Measurements from ENCODE around the gene PLK1. TPM values are rescaled to one million over a fixed set of nuclear protein-coding genes. Genes with fewer than 3 reads are reported as not detected.

PLK1 gene
- total and polyA plus RNA-seq, 3 donors from 2014 or later = 26.3 to 94.7 (median 44.5) TPM

DNA sequence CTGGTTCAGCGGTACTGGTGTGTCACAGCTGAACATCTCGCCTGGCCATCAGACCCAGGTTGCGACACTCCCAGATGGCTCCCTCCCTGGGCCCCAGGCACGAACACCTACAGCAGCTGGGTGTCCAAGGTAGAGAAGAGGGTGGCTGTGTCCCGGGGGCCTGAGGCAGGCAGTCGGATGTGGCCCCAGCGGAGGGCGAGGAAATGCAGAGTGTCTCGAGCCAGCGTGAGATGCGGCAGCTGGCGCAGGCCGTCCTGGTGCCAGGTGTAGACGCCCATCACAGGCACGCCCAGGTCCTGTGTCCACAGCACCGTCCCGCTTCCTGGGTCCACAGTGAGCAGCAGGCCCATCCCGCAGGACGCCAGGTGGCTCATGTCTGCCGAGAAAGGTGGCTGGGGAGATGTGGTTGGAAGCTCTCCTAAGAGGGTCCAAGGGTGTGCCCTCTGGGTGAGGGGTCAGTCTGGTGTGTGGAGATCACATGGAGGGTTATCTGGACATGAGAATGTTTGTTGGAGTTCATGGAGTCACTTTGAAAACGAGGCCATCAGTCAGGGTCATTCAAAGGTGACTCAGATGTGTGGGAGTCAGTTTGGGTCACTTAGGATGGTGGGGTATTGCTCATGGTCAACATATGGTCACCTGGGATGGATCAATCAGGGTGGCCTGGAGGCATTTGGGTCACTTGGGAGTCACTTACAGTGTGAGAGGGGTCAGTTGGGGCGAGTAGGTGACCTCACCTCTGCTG is 26.3 kb downstream of the PLK1 start:
- intact Hi-C loops (cut with DNase I; ENCODE audit: low total_unique reads) = no loop called here
- Histone ChIP-seq H3K36me3 (ENCODE audit: low read depth, missing control alignments) (no peaks in the 10 kb centered on the region), H3K27ac (no peak overlapping the region), H3K4me1 (no peaks in the 10 kb centered on the region), H3K27me3 (no peaks in the 10 kb centered on the region), H3K9me3 (no peaks in the 10 kb centered on the region), H3K4me3 (no peak overlapping the region)
- WGBS, 2 donors = 82 to 91% methylated on average over 11 to 22 of the region's 22 CpGs
- DNase-seq = no peak
- TF ChIP-seq, protein P1, sequence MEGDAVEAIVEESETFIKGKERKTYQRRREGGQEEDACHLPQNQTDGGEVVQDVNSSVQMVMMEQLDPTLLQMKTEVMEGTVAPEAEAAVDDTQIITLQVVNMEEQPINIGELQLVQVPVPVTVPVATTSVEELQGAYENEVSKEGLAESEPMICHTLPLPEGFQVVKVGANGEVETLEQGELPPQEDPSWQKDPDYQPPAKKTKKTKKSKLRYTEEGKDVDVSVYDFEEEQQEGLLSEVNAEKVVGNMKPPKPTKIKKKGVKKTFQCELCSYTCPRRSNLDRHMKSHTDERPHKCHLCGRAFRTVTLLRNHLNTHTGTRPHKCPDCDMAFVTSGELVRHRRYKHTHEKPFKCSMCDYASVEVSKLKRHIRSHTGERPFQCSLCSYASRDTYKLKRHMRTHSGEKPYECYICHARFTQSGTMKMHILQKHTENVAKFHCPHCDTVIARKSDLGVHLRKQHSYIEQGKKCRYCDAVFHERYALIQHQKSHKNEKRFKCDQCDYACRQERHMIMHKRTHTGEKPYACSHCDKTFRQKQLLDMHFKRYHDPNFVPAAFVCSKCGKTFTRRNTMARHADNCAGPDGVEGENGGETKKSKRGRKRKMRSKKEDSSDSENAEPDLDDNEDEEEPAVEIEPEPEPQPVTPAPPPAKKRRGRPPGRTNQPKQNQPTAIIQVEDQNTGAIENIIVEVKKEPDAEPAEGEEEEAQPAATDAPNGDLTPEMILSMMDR (IDR thresholded peaks at IDR 0.05) = no peak
- no peak for TF ChIP-seq POLR2A (IDR thresholded peaks at IDR 0.05)

GRCh38 chr16:23705517-23705902 is 26.8 kb downstream of the PLK1 start:
- TF ChIP-seq POLR2A (IDR thresholded peaks at IDR 0.05) = no peak
- TF ChIP-seq, protein P1 (IDR thresholded peaks at IDR 0.05) = no peak
- H3K27me3 ChIP-seq = no peaks in the 10 kb centered on the region
- no peaks in the 10 kb centered on the region for H3K36me3 ChIP-seq (ENCODE audit: low read depth, missing control alignments)
- H3K9me3 ChIP-seq = no peaks in the 10 kb centered on the region
- no peak overlapping the region for H3K27ac ChIP-seq
- no peak overlapping the region for H3K4me3 ChIP-seq
- DNase-seq = no peak
- intact Hi-C loops (cut with DNase I; ENCODE audit: low total_unique reads) = no loop called here
- 85 to 92% methylated on average over 2 of the region's 2 CpGs for WGBS, 2 donors
- no peaks in the 10 kb centered on the region for H3K4me1 ChIP-seq

GRCh38 chr16:23706439-23706838 is 27.8 kb downstream of the PLK1 start:
- 91% methylated on average over 4 of the region's 4 CpGs; no CpG with 5 or more reads in 1 of the 2 donors for WGBS, 2 donors
- no peak overlapping the region for H3K27ac ChIP-seq

GRCh38 chr16:23709536-23709935 is 30.8 kb downstream of the PLK1 start:
- H3K27me3 ChIP-seq = no peaks in the 10 kb centered on the region

More at GRCh38 chr16:23706439-23706838, 27.8 kb downstream of the PLK1 start:
- Histone ChIP-seq H3K4me1 (no peaks in the 10 kb centered on the region), H3K36me3 (ENCODE audit: low read depth, missing control alignments) (no peaks in the 10 kb centered on the region), H3K4me3 (no peak overlapping the region), H3K9me3 (no peaks in the 10 kb centered on the region), H3K27me3 (no peaks in the 10 kb centered on the region)
- TF ChIP-seq POLR2A (IDR thresholded peaks at IDR 0.05) = no peak
- TF ChIP-seq, protein P1 (IDR thresholded peaks at IDR 0.05) = no peak
- intact Hi-C loops (cut with DNase I; ENCODE audit: low total_unique reads) = no loop called here
- DNase-seq = no peak

More at GRCh38 chr16:23709536-23709935, 30.8 kb downstream of the PLK1 start:
- Histone ChIP-seq H3K4me1 (no peaks in the 10 kb centered on the region), H3K36me3 (ENCODE audit: low read depth, missing control alignments) (no peaks in the 10 kb centered on the region), H3K9me3 (no peaks in the 10 kb centered on the region), H3K27ac (no peak overlapping the region), H3K4me3 (no peak overlapping the region)
- intact Hi-C loops (cut with DNase I; ENCODE audit: low total_unique reads) = no loop called here
- no peak for TF ChIP-seq POLR2A (IDR thresholded peaks at IDR 0.05)
- TF ChIP-seq, protein P1 (IDR thresholded peaks at IDR 0.05) = no peak
- DNase-seq = no peak

Data from testis (tissue), 3 donors.